Astrocyte of the cerebellum (primary cell): ENCODE data around the gene SMAD5.

Experiments
- DNase-seq: peaks from one replicate; pipeline ENCODE4 v3.0.0-alpha.2; 2011; ENCODE audit warnings: low read depth
- H3K4me3 ChIP-seq: 2 replicates; pipeline ENCODE4 v1.5.1; 2011; ENCODE audit warnings: mild to moderate bottlenecking, low read depth, low read length, moderate library complexity
- in situ Hi-C: cut with HindIII; loops from 2 replicates; pipeline ENCODE4 v1.10.0; 2017; ENCODE audit warnings: low sequenced_read_pairs
- TF ChIP-seq, protein P1 (sequence below): IDR thresholded peaks from 2 replicates; pipeline ENCODE4 v1.5.1; 2012; ENCODE audit warnings: low read length, low read depth, moderate library complexity, mild to moderate bottlenecking; ENCODE audit errors: missing control alignments

The SMAD5 gene

DNA sequence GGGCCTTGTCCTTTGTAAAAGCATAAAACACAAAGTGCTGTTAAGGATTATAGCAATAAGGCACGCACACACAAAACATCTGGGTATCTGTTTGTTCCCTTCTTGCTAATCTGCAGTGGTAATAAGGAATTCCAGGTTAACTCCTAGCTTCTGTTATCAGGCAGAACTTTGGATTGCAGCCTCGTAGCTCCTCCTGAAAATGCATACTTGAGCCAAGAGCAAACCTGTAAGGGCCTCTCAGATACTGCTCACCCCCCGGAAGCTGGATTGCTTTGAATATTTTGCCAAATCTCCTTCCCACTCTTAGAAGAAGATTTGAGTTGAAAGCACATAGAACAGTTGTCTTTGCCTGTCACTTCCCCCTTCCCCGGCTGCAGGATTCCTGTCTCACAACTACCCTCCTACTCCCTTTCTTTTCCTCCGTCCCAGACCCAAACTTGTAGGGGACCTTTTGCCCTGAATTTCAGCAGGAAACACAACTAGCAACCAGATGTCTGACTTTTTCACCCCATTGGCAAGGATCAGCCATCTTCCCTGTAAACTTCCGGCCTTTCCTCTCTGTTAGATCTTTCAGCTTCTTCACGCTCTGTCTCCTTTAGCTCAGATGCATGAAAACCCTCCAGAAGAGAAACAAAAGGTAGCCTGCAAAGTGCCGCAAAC, 28.2 kb upstream of the SMAD5 start:
- TF ChIP-seq, protein P1, sequence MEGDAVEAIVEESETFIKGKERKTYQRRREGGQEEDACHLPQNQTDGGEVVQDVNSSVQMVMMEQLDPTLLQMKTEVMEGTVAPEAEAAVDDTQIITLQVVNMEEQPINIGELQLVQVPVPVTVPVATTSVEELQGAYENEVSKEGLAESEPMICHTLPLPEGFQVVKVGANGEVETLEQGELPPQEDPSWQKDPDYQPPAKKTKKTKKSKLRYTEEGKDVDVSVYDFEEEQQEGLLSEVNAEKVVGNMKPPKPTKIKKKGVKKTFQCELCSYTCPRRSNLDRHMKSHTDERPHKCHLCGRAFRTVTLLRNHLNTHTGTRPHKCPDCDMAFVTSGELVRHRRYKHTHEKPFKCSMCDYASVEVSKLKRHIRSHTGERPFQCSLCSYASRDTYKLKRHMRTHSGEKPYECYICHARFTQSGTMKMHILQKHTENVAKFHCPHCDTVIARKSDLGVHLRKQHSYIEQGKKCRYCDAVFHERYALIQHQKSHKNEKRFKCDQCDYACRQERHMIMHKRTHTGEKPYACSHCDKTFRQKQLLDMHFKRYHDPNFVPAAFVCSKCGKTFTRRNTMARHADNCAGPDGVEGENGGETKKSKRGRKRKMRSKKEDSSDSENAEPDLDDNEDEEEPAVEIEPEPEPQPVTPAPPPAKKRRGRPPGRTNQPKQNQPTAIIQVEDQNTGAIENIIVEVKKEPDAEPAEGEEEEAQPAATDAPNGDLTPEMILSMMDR: no peak
- in situ Hi-C loops: no loop called here

DNA sequence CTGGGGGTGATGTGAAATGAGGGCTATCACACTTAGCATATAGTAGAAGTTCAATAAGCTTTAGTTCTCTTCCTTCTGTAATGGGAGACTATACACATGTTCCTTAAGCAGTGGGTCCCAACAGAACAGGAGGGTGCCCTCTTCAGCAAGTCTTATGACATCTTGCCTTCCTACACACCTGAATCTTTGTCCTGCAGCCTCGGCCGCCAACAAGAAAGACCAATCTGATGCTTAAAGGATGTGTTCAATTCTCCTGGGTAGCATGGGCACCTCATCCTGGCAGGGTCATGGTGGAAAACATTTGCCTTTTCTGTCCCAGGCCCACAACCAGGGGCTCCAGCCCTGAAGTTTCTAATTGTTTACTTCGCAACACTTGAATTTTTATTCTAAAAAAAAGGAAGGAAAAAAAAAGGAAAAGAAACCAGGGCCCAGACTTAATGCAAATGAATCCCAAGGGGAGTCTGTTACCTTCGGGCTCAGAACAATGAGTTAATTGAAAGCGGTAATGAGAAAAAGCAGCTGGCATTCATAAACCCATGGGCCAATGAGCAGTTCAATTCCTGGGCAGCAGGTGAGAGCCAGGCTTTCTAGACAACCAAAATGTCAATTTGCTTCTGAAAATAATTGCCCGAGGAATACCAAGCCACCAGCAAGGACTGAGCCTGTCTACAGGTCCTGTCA, 26.2 kb upstream of the SMAD5 start:
- in situ Hi-C loops: no loop called here
- H3K4me3 ChIP-seq: no peak overlapping the region
- TF ChIP-seq, protein P1: no peak
- DNase-seq: no peak

More for the DNA sequence above, 28.2 kb upstream of the SMAD5 start:
- no peak overlapping the region for H3K4me3 ChIP-seq
- DNase-seq: no peak

DNA sequence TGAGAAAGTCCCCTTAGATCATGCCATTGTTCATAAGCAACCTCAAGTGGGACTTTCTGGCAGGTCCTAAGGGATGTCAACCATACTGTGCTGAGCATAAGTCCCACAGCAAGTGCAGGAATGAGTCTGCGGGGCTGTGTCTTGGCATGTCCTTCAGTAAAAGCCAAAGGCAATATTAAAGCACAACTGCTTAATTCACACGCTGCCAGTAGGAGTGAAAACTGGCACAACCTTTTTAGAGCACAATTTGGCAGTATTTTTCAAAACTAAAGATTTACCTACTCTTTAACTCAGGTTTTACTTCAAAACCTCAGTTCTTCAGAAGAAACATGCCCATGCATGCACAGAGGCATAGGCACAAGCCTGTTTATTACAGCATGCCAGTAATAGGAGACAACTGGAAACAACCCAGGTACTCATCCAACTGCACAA, 24.4 kb upstream of the SMAD5 start:
- TF ChIP-seq, protein P1: no peak
- no peak for DNase-seq
- H3K4me3 ChIP-seq: no peak overlapping the region
- in situ Hi-C loops: no loop called here

DNA sequence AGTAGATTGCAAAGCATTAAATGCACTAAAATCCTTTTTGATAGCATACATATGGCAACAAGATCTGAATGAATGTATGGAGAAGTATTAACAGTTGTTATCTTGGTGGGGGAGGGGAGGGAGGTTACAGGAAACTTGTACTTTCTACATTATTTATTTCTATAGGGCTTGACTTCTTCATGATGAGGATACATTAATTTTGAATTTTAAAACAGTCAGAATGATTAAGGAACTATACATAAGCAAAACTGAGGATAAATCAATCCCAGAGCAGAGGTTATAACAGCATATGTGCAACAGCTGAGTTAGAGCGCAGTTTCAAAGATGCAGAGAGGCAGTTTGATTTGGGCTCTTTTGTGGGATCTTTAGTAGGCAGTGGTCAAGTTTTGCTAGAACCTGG, 23.9 kb upstream of the SMAD5 start:
- TF ChIP-seq, protein P1: no peak
- no peak for DNase-seq
- in situ Hi-C loops: no loop called here
- no peak overlapping the region for H3K4me3 ChIP-seq

DNA sequence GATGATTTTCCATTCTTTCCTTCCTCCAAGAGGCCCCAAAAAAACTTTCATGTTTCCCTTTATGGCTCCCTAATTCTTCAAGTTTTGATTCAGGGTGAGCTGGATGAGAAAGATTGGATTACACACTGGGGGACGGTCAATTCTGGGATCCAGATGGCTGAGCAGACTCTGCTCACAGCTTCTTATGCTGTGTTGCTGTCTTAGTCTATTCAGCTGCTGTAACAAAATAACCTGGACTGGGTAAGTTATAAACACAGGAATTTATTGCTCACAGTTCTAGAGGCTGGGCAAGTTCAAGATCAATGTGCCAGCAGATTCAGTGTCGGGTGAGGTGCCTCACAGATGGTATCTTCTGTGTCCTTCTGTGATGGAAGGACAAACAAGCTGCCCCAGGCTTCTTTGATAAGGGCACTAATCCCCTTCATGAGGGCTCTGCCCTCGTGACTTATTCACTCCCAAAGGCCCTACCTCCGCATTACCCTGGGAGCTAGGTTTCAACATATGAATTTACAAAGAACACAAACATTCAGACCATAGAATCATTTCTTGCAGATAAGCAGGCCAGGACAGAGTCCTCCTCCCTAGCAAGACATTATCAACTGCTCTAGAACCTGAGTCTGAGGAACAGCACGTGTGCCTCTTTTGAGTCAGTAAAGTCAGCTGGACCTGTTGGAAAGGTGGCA, 23.1 kb upstream of the SMAD5 start:
- in situ Hi-C loops: no loop called here
- DNase-seq: no peak
- TF ChIP-seq, protein P1: no peak
- H3K4me3 ChIP-seq: no peak overlapping the region

DNA sequence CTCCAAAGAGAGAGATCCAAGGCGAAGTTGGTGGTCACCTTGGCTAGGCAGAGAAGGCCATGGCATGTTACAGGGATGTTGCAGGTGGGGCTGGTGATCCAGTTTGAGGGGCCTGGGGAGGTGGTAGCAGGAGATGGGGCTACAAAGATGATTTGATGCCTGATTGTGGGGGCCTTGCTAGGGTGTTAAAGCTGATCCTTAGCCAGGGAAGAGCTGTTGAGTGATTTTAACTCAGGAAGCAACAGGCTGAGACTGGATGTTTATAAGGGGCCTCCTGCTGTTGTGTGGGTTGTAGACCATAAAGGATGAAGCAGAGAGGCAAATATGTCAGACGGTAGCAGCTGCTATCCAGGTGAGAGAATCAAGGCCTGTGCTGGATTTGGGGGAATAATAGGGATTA, 19.0 kb upstream of the SMAD5 start:
- TF ChIP-seq, protein P1: no peak
- in situ Hi-C loops: no loop called here
- DNase-seq: no peak
- H3K4me3 ChIP-seq: no peak overlapping the region
